T-helper 2 cell treated with Interferon-gamma antibody and Interleukin-4, amounts not matched to agents 5 μg/mL and 100 μg/mL, for 36 hours (primary cell): ENCODE results near the gene CHRNG.

Source experiments
- DNase-seq: peaks from one replicate; pipeline ENCODE4 v3.0.0; 2021; ENCODE audit warnings: low spot score
- H3K27ac Mint-ChIP-seq: one replicate; pipeline ENCODE4 v1.8.0; 2021; ENCODE audit warnings: mild to moderate bottlenecking, mixed read lengths
- H3K27me3 Mint-ChIP-seq: one replicate; pipeline ENCODE4 v1.8.0; 2021; ENCODE audit warnings: low read depth, mixed read lengths
- H3K36me3 Mint-ChIP-seq: one replicate; pipeline ENCODE4 v1.8.0; 2021; ENCODE audit warnings: low read depth, mixed read lengths
- H3K4me1 Mint-ChIP-seq: one replicate; pipeline ENCODE4 v1.8.0; 2021; ENCODE audit warnings: low read depth, mixed read lengths
- H3K4me3 Mint-ChIP-seq: one replicate; pipeline ENCODE4 v1.8.0; 2022; ENCODE audit warnings: mild to moderate bottlenecking, moderate library complexity, mixed read lengths
- H3K9me3 Mint-ChIP-seq: one replicate; pipeline ENCODE4 v1.8.0; 2021; ENCODE audit warnings: mixed read lengths

The CHRNG gene

GRCh38 chr2:232576995-232577394 lies 37.5 kb downstream of the CHRNG start:
- Mint-ChIP-seq H3K36me3 (peaks cover 44% of the 10 kb centered on the region), H3K4me1 (peaks cover 13% of the 10 kb centered on the region), H3K27me3 (no peaks in the 10 kb centered on the region), H3K27ac (no peak overlapping the region), H3K9me3 (no peaks in the 10 kb centered on the region), H3K4me3 (no peak overlapping the region)
- DNase-seq: no peak

- Mint-ChIP-seq H3K36me3 (peaks cover 47% of the 10 kb centered on the region), H3K4me3 (no peak overlapping the region), H3K27ac (no peak overlapping the region), H3K4me1 (peaks cover 13% of the 10 kb centered on the region), H3K9me3 (no peaks in the 10 kb centered on the region), H3K27me3 (no peaks in the 10 kb centered on the region)
- no peak for DNase-seq
Measured at GRCh38 chr2:232577841-232578240, 38.3 kb downstream of the CHRNG start.

GRCh38 chr2:232578626-232579025 lies 39.1 kb downstream of the CHRNG start:
- DNase-seq: no peak
- H3K27ac Mint-ChIP-seq: no peak overlapping the region
- peaks cover 13% of the 10 kb centered on the region for H3K4me1 Mint-ChIP-seq
- no peaks in the 10 kb centered on the region for H3K9me3 Mint-ChIP-seq
- H3K4me3 Mint-ChIP-seq: no peak overlapping the region
- H3K27me3 Mint-ChIP-seq: no peaks in the 10 kb centered on the region
- peaks cover 50% of the 10 kb centered on the region for H3K36me3 Mint-ChIP-seq

GRCh38 chr2:232580648-232580981 lies 41.1 kb downstream of the CHRNG start:
- Mint-ChIP-seq H3K27me3 (no peaks in the 10 kb centered on the region), H3K9me3 (no peaks in the 10 kb centered on the region), H3K4me1 (peaks cover 13% of the 10 kb centered on the region), H3K4me3 (no peak overlapping the region), H3K27ac (no peak overlapping the region), H3K36me3 (peaks cover 39% of the 10 kb centered on the region)
- DNase-seq: no peak

GRCh38 chr2:232581725-232582124 lies 42.2 kb downstream of the CHRNG start:
- H3K4me1 Mint-ChIP-seq: peaks cover 13% of the 10 kb centered on the region
- no peak overlapping the region for H3K27ac Mint-ChIP-seq
- no peaks in the 10 kb centered on the region for H3K27me3 Mint-ChIP-seq
- no peak for DNase-seq
- H3K9me3 Mint-ChIP-seq: no peaks in the 10 kb centered on the region
- peaks cover 34% of the 10 kb centered on the region for H3K36me3 Mint-ChIP-seq
- no peak overlapping the region for H3K4me3 Mint-ChIP-seq

GRCh38 chr2:232584238-232584637 lies 44.7 kb downstream of the CHRNG start:
- H3K4me1 Mint-ChIP-seq: peaks cover 13% of the 10 kb centered on the region
- H3K36me3 Mint-ChIP-seq: peaks cover 23% of the 10 kb centered on the region
- H3K9me3 Mint-ChIP-seq: no peaks in the 10 kb centered on the region

GRCh38 chr2:232586943-232587505 lies 47.5 kb downstream of the CHRNG start:
- no peak overlapping the region for H3K4me3 Mint-ChIP-seq
- peaks cover 6% of the 10 kb centered on the region for H3K36me3 Mint-ChIP-seq
- H3K4me1 Mint-ChIP-seq: no peaks in the 10 kb centered on the region
- H3K9me3 Mint-ChIP-seq: no peaks in the 10 kb centered on the region
- no peak for DNase-seq
- H3K27ac Mint-ChIP-seq: no peak overlapping the region
- H3K27me3 Mint-ChIP-seq: no peaks in the 10 kb centered on the region

More at GRCh38 chr2:232584238-232584637, 44.7 kb downstream of the CHRNG start:
- Mint-ChIP-seq H3K27me3 (no peaks in the 10 kb centered on the region), H3K4me3 (no peak overlapping the region), H3K27ac (no peak overlapping the region)
- no peak for DNase-seq

- DNase-seq: no peak
- Mint-ChIP-seq H3K27me3 (no peaks in the 10 kb centered on the region), H3K4me1 (no peaks in the 10 kb centered on the region), H3K36me3 (peaks cover 3% of the 10 kb centered on the region), H3K27ac (peak overlapping the region; percentile 8), H3K9me3 (no peaks in the 10 kb centered on the region), H3K4me3 (no peak overlapping the region)
Measured at GRCh38 chr2:232587512-232587911, 48.0 kb downstream of the CHRNG start.

GRCh38 chr2:232588031-232588430 lies 48.5 kb downstream of the CHRNG start:
- no peak for DNase-seq

GRCh38 chr2:232588680-232589585 lies 49.4 kb downstream of the CHRNG start:
- Mint-ChIP-seq H3K9me3 (no peaks in the 10 kb centered on the region), H3K27me3 (no peaks in the 10 kb centered on the region), H3K36me3 (no peaks in the 10 kb centered on the region), H3K4me1 (peaks cover 6% of the 10 kb centered on the region), H3K4me3 (no peak overlapping the region), H3K27ac (no peak overlapping the region)
- no peak for DNase-seq

More at GRCh38 chr2:232588031-232588430, 48.5 kb downstream of the CHRNG start:
- H3K4me1 Mint-ChIP-seq: peaks cover 3% of the 10 kb centered on the region
- H3K4me3 Mint-ChIP-seq: no peak overlapping the region
- H3K9me3 Mint-ChIP-seq: no peaks in the 10 kb centered on the region
- H3K27ac Mint-ChIP-seq: no peak overlapping the region
- H3K36me3 Mint-ChIP-seq: peaks cover 3% of the 10 kb centered on the region
- no peaks in the 10 kb centered on the region for H3K27me3 Mint-ChIP-seq

- H3K9me3 Mint-ChIP-seq: no peaks in the 10 kb centered on the region
- no peaks in the 10 kb centered on the region for H3K27me3 Mint-ChIP-seq
- DNase-seq: no peak
- H3K36me3 Mint-ChIP-seq: no peaks in the 10 kb centered on the region
- H3K4me3 Mint-ChIP-seq: peak overlapping the region; percentile 9
- no peak overlapping the region for H3K27ac Mint-ChIP-seq
- peaks cover 6% of the 10 kb centered on the region for H3K4me1 Mint-ChIP-seq
Measured at GRCh38 chr2:232592772-232593395, 53.4 kb downstream of the CHRNG start.

GRCh38 chr2:232593982-232594381 lies 54.5 kb downstream of the CHRNG start:
- Mint-ChIP-seq H3K36me3 (no peaks in the 10 kb centered on the region), H3K4me3 (no peak overlapping the region), H3K27me3 (no peaks in the 10 kb centered on the region), H3K4me1 (peaks cover 6% of the 10 kb centered on the region), H3K9me3 (no peaks in the 10 kb centered on the region), H3K27ac (no peak overlapping the region)
- DNase-seq: no peak
